ENCODE data around the gene RAD18. TPM values are rescaled to one million over a fixed set of nuclear protein-coding genes. Genes with fewer than 3 reads are reported as not detected.
A peak's percentile ranks its signal among the peaks of the same experiment; 100 is the strongest.

The RAD18 gene
- total RNA-seq, 1 donor from 2014 or later, result 10.0 TPM

DNA sequence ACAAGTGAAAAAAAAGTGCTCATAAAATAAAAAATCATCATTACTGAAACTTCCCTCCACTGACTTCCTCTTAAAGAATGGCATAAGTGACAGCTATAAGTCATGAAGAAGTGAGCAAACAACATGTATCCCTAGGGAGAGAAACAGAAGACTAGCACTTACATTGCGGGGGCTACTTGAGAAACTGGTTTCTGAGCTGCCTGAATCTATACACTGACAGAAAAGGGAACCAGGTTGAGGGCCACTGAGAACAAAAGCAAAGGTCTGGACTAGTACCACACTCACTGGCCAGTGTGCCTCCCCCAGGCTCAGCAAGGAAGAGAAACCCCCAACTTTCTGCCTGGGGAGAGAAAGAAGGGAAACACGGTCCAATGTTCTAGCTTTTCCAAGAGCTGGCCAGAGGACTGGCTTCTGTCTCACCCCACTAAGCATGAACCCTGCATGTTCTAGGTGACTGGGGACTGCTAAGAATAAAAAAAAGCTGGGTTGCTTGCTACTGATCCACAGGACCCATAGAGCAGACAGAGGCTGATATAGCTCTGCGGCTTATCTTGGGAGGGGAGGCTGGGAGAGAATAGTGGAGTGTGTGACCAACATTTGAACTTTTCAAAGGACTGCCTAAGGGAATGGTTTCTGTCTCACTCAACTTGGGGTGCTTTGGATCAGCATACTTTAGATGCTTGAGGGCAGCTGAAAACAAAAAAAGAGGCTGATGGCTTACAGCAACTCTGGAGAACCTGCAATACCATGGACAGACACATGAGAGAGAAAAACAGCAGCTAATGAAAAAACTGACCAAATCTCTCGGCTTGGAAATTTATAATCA lies 8.1 kb downstream of the RAD18 start:
- no peak for DNase-seq (ENCODE audit: low read depth)
- H3K4me3 ChIP-seq (ENCODE audit: low read depth, low read length), result no peak overlapping the region
- peak; percentile 18 for TF ChIP-seq CTCF (conservative IDR thresholded peaks at IDR 0.05; ENCODE audit: low read depth, low read length)

DNA sequence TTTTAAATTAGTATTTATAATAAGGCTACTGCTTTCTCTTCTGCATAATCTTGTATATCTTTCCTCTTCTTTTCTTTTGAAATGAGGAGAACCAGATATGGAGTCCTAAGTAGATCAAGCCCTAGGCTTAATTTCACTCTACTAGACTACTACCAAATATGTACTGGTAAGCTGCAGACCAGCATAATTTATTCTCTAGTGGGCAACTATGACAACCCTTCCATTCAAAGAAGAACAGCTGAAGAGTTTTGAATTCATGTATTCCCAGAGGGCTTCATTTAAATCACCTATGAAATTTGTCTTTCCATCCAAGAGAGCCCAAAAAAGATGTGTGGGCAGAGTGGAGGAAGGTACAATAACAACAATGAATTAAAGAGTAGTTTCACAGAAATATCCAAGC lies 10.0 kb downstream of the RAD18 start:
- TF ChIP-seq CTCF (conservative IDR thresholded peaks at IDR 0.05; ENCODE audit: low read depth, low read length), result no peak
- H3K4me3 ChIP-seq (ENCODE audit: low read depth, low read length), result no peak overlapping the region
- DNase-seq (ENCODE audit: low read depth), result no peak

GRCh38 chr3:8952130-8952529 lies 11.1 kb downstream of the RAD18 start:
- no peak overlapping the region for H3K4me3 ChIP-seq (ENCODE audit: low read depth, low read length)
- DNase-seq (ENCODE audit: low read depth), result no peak
- no peak for TF ChIP-seq CTCF (conservative IDR thresholded peaks at IDR 0.05; ENCODE audit: low read depth, low read length)

GRCh38 chr3:8945890-8946600 lies 17.2 kb downstream of the RAD18 start:
- DNase-seq (ENCODE audit: low read depth), result no peak
- H3K4me3 ChIP-seq (ENCODE audit: low read depth, low read length), result no peak overlapping the region
- no peak for TF ChIP-seq CTCF (conservative IDR thresholded peaks at IDR 0.05; ENCODE audit: low read depth, low read length)

GRCh38 chr3:8942746-8943488 lies 20.4 kb downstream of the RAD18 start:
- TF ChIP-seq CTCF (conservative IDR thresholded peaks at IDR 0.05; ENCODE audit: low read depth, low read length), result no peak
- no peak for DNase-seq (ENCODE audit: low read depth)
- no peak overlapping the region for H3K4me3 ChIP-seq (ENCODE audit: low read depth, low read length)

GRCh38 chr3:8942115-8942514 lies 21.2 kb downstream of the RAD18 start:
- no peak for TF ChIP-seq CTCF (conservative IDR thresholded peaks at IDR 0.05; ENCODE audit: low read depth, low read length)
- H3K4me3 ChIP-seq (ENCODE audit: low read depth, low read length), result no peak overlapping the region
- no peak for DNase-seq (ENCODE audit: low read depth)

Data from epithelial cell of proximal tubule (primary cell).